DMS53 (cell line): Measurements from ENCODE around the gene ZHX3.
"Not testable (repeated sequence)": the region's sequence is repeated elsewhere in the genome, so short reads cannot be mapped to it uniquely, and the experiment has no call there.

Experiments used
- DNase-seq: peaks from one replicate; lab custom pipeline; 2025; lab: John Stamatoyannopoulos, UW

The ZHX3 gene

DNA sequence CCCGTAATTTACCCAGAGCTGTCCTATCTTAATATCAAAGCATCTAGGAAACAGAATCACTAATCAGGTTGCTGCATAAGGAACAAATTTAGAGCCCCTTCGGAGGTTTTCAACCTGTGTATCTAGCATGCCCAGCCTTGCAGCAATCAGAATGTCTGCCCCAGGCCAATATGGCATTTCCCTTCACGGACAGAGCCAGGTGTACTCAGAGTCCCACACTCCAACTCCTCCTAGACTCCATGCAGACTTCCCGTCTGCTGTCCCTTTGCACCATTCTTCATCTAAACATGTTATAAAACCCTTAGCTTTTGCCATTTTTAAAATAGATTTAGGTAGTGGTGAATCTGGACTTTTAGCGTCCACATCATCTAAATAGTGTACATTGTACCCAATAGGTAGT is 61.0 kb downstream of the ZHX3 start:
- DNase-seq, result no peak

DNA sequence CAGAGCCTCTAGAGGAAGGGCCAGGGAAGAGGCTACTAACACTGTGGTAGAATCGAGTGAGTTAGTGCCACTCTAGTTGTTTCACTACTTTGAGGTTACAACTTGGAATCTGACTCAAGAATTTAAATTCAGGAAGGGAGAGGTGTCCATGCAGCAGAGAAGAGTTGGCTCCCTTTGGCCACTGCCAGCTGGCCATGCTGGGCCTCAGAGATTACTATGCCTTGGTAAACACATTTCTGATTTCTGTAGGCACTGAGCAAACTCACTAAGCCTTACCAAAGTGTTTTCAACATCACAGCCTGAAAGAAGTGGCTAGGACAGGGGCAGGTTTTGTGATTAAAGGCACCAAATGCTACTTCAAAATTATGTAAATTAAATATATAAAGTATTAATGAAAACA is 61.9 kb downstream of the ZHX3 start:
- DNase-seq, result no peak

DNA sequence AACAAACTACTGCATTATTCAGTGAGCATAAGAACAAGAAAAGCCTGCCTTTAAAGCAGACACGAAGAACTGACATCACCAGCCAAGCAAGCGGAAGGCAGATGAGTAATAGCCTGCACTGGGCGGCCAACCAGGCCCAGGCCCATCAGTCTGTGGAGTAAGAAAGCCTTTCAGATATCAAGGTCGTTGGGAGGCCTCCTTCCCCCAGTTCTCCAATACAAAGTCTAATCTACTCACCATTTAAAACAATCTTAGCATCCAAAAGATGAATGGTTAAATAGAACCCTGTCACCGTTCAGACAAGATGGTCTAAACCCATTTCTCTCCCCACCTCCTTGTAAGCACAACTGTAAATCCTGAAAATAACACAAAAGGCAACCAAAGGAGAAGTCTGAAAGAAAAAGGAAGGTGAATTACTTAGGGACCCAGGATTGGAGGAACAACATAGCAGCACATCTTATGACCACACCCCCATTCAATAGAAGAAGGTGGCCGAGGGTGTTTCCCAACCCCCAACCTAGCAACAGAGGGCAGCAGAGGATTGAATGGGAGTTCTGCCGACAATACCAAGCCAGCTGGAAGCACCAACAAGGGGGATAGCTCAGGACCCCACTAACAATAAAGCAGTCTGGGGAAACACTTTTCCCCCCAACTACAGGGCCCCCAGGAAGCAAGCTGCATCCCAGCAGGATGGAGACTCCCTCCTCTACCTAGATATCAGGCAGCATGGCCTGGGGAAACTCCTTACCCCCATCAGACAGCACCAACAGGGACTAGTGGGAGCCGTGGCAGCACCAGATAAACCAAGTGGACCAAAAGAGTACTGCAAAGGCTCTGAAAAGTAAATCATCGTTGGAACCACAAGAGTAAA is 67.9 kb downstream of the ZHX3 start:
- DNase-seq, result no peak

DNA sequence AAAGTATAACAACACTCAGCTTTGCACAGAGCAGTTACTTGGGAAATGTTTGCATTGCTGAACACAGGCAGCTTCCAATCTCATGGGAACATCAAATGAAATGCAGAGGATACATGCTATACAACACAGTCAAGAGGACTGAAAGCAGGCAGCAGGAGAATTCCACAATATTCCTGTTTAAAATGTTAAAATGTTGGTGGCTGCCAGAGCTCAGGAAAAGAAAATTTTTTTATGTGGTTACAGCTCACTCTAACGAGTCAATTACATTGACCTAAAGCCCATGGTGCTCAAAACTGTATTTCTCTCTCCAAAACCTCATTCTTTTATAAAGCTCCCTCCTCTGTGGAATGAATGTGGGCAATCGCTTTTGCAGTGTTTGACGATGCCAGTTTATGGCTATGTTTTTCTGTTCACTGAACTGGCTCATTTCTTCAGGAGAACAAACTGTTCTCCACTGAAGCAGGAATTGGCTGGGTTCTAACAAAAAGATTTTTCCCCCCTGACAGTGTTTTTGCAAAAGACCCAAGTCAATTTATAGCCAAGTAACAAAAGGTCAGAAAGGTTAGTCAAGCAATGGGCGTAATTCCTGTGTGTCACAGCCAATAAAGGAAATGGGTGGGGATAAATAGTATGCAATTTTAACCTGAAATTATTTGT is 69.0 kb downstream of the ZHX3 start:
- no peak for DNase-seq

DNA sequence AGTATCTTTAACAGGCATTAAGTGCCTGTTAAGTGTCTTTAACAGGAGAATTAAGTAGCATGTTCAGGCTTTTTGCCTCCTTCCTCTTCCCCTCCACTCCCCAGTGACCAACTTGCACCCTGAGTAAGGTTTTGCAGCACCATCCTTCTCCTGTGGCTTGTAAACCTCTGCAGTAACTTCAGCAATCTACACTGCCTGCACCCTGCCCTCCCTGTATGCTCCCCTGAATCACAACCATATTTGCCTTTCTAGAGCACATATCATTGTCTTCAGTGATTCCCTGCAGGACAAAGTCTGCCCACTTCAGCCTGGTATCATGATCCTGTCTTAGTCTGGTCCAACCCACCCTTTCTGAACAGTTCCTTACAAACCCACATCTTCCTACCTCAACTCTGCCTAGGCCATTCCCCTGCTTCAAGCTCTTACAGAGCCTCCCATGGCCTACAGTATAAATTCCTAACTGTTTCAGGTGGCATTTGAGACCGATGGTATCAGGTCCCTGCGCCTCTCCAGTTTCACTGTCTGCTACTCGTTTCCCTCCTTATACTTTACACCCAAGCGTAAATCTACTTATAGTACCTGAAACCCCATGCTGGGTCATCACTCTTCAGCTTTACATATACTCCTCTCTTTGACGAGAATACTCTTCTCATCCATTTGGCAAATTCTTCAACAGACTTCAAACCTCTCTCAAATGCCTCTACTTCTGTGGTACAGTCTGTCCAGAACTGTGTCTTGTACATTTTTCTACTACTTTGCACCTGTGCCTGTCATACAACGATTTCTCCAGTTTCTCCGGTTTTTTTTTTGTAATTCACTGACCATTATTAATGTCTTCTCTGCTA is 69.8 kb downstream of the ZHX3 start:
- no peak for DNase-seq

DNA sequence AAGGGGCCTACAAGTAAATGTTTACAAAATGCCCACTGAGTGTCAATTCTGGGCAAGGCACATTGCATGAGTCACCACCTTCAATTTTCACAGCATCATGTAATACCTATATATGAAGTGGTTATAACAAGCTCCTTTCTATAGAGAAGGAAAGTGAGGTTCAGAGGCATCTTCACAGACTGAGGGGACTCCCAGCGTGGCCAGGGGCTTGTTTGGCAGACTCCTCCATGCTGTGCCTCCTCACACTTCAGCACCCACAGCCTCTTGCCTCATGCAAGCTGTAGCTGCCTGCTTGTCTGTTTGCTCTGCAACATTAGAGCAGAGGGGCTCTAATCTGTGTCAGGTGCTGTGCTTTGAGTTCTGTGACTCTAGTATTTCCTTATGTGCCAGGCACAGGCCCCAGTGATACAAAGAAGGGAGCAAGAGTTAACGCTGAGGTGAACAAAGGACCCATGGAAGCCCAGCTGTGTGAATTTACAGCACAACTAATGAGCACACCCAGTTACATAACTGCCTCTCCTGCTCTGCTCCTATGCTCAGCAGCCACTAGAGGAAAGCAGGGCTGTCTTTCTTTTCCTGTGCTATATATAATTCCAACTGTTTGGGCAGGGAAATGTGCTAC is 72.3 kb downstream of the ZHX3 start:
- no peak for DNase-seq

DNA sequence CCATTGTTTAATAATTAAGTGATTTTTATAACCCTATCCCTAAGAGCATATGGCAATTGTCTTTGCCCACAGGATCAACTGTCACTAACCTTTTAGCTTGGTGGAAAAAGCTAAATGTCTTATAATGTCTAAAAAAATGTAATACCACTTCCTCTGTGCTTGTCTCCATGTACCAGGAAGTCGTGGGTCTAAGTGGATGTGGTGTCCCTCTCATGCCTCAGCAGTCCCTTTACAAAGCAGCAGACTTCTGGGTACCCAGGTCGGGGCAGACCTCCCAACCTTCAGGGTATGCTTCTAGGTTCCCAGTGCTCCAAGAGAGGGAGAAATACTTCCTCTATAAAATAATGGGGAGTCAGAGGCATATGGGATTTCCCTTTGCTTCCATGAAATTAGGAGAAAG is 74.7 kb downstream of the ZHX3 start:
- no peak for DNase-seq

DNA sequence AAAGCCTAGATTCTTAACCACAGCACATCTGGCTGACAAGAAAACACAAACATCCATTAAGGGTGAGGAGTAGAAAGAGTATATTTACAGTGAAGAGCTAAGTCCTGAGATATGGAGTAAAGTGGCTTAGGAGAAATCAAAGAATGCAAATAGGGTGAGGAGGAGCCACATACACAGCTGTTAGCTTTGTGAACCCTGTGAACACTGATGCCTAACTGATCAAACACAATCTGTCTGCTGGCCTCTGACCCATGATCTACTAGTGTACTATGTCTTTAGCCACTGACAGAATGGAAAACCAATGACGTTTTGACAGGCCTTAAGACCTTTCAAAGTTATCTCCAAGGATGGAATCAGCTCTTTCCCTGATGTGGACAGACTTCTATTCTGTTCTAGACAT is 75.2 kb downstream of the ZHX3 start:
- DNase-seq, result no peak

DNA sequence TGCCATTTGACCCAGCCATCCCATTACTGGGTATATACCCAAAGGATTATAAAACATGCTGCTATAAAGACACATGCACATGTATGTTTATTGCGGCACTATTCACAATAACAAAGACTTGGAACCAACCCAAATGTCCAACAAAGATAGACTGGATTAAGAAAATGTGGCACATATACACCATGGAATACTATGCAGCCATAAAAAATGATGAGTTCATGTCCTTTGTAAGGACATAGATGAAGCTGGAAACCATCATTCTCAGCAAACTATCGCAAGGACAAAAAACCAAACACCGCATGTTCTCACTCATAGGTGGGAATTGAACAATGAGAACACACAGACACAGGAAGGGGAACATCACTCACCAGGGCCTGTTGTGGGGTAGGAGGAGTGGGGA is 80.3 kb downstream of the ZHX3 start:
- not testable (repeated sequence) for DNase-seq

DNA sequence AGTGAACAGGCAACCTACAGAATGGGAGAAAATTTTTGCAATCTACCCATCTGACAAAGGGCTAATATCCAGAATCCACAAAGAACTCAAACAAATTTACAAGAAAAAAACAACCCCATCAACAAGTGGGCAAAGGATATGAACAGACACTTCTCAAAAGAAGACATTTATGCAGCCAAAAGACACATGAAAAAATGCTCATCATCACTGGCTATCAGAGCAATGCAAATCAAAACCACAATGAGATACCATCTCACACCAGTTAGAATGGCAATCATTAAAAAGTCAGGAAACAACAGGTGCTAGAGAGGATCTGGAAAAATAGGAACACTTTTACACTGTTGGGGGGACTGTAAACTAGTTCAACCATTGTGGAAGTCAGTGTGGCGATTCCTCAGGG is 80.7 kb downstream of the ZHX3 start:
- not testable (repeated sequence) for DNase-seq

DNA sequence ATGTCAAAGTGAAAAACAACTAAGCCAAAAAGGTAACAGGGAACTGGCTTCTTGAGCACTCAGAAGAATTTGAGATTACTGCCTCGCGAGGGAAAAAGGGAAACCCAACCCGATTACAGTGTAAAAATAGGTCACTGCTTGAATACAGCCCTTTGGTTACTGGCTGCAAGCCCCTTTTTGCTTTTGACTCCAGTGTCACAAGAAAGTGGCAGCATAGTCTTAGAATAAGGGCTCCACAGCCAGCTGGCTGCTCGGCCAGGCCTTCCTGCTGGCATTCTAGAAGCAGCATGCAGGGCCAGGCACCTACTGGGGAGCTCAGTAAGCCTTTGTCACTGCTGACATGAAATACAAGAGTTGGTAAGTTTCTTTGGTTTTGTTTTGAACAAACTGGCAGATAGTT is 83.0 kb downstream of the ZHX3 start:
- DNase-seq, result no peak

DNA sequence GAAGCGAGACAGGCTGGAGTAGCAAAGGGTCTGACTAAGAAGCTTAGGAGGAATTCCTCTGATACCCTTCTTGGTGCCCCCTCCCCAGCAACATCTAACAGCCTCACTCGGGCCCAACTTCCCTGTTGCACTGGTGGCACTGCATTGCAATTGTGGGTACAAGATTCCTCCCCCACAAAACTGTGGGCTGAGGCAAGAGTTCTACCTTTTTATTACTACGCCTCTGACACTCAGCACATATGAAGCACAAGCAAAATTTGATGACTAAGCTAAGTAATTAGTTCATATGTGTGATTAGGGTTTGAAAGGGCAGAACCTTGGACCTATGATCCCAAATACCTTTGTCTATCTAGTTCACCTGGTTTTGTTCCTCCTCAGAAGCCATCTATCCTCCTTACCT is 83.5 kb downstream of the ZHX3 start:
- no peak for DNase-seq

DNA sequence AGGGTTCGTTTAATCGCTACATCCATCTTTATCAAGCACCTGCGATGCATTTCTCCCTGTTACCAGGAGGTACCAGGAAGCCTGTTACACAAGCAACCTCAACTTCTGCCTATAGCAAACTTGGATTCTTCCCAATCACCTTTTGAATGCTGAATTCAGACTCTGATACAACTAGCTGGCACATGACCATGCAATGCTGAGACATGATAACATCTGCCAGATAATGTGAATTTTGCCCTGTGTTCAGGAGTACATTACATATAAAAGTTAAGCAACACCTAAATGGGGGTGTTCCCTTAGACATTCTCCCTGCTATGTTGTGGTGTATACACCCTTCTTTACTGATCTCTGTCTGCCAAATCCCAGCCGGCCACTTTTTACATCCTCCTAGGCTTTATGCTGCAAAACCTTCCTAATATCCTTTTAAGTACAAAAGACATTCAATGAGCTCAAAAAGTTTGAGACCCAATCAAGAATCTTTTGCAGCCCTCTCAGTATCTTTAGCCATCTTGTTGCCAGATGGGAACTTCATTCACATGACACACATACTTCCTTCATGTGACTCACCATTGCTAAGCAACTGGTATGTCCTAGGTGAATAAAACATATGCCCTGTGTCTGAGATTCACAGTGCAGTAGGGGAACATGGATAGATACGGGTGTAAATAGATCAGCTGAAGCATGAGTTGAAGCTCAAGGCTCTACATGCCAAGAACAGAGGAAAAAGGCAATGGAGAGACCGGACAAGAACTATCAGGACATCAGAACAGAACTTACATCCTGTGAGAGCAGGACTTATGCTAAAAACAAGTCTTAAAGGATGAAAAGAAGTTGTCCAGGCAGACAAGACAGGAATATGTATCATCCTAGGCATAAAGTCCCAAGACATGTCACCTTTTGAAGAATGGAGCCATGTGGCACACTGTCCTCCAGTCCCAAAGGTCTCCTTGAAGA is 84.3 kb downstream of the ZHX3 start:
- DNase-seq, result peak; percentile 13

DNA sequence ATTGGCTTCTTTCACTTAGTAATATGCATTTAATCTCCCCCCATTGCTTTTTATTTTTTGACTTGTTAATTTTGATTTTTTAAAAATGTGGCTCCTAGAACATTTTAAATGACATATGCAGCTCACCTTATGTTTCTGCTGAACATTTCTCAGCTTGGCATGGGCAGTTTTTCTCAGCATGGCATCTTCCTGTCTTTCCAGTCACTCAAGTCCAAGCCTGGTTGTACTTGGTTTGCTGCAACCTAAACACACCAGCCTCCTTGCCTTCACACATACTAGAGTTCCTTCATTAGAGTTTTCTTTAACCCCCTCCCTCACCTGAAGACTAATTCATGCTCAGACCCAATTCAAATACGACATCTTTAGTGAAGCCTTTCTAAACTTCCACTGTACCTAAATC is 86.4 kb downstream of the ZHX3 start:
- no peak for DNase-seq

DNA sequence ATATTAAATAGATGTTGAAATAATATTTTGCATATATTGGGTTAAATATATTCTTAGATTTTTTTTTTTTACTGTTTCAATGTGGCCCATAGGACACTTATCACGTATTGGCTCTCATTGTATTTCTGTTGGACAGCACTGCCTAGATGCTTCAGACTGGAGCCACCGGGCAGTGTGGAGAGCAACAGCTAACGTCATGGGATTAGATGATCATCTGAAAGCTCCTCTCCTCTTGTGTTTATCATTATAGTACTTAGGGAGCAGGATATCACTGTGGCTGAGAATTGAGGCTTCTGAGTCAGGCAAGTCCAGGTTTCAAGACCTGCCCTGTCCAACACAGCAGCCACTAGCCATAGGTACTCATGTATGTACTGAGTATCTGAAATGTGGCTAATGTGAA is 87.4 kb downstream of the ZHX3 start:
- no peak for DNase-seq

DNA sequence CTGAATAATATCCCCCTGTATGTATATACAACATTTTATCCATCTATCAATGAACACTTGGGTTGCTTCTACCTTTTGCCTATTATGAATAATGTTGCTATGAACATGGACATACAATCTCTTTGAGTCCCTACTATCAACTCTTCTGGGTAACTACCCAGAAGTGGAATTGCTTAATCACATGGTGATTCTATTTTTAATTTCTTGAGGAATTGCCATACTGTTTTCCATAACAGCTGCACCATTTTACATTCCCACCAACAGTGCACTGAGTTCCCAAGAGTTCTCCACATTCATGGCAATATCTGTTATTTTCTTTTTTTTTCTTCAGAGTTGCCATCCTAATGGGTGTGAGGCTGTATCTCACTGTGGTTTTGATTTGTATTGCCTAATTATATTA is 88.3 kb downstream of the ZHX3 start:
- no peak for DNase-seq

DNA sequence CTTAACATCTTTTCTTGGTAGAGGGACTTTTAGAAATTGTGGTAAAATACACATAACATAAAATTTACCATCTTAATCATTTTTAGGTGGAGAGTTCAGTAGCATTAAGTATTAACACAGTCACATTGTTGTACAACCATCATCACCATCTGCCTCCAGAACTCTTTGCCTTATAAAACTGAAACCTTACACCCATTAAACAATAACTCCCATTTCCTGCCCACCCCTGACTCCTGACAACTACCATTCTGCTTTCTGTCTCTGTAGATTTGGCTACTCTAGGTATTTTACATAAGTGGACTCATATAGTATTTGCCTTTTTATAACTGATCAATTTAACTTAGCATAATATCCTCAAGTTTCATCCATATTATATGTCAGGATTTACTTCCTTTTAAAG is 88.7 kb downstream of the ZHX3 start:
- no peak for DNase-seq

DNA sequence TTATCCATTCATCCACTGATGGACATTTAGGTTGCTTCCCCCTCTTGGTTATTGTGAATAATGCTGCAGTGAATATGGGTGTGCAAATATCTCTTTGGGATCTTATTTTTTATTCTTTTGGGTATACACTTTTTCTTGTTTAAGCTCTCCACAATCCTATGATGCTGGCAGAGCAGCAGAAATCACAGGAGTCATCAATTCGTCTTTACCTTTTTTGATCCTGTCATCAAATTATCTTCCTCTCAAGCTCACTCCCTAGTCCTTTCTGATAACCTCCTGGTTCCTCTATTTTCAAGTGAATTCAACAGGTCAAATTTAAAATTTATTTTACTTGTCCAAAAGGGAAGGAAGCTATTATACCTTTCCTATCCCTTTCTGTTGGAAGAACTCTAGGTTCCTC is 91.1 kb downstream of the ZHX3 start:
- no peak for DNase-seq

DNA sequence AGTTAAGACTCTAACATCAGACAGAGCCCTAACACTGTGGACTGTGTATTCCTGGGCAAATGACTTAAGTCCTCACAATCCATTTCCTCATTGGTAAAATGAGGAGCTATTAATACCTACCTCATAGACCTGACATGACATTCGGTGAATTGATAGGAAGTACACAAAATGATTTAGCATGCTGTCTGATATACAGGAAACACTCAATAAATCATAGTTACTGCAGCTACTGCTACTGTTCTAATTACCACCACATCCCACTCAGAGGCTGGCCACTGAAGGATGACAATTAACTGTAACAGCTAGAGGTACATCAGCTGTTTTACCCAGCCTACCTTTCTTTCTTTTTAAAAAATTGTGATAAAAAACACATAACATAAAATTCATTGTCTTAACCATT is 92.4 kb downstream of the ZHX3 start:
- DNase-seq, result no peak

DNA sequence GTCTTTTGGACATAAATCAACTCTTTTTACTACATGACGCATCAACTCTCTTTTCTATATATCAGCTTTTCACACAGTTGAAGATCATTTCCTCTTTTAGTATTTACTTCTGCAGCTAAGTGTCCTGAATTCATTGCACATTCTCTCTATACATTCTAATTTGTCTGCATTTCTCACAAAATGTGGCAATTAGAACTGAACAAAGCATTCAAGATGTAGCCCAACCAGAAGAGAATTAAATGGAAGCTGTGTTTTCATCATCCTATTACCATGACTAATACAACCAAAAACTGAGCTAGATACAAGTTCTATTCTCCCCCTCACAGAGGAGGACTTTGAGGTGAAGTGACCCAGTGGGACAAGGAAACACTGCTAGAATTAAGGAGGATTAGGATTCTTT is 93.2 kb downstream of the ZHX3 start:
- DNase-seq, result no peak

DNA sequence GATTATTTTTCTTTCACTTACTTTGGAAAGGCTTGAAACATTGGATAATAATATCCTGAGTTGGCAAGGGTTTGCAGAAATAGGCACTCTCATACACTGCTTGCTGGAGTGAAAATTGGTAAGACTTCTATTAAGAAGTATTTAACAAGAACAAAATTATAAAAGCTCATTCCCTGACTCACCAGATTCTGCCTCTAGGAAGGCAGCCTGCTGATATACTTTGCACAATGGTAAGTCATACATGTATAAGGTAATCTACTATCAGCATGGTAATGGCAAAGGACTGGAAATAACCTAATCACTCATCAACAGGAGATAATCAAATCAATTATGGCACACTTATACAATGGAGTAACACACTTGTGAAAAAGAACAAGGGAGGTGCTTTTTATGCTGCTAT is 94.4 kb downstream of the ZHX3 start:
- no peak for DNase-seq
